Measurements from ENCODE around the gene MECR.
A peak's percentile ranks its signal among the peaks of the same experiment; 100 is the strongest.

The MECR gene

DNA sequence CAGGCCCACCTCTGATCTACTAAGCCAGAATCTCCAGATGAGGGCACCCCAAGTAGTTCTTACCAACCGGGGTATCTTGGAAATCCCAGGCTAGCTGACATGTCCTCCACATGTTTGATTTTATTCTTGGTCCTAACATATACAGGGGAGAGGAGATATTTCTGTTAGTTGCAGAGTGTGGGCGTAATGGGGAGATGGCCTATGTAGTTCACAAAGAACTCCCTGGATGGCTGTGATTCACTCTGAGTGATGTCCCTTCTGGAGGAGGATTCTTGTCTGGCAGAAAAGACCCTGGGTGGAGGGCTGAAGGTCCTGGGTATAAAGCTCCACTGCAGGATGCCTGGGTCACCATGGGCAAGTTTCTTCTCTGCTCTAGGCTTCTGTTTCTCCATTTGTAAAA is 13.1 kb downstream of the MECR start:
- peaks cover 63% of the 10 kb centered on the region for H3K36me3 Mint-ChIP-seq (ENCODE audit: low read depth)

GRCh38 chr1:29213055-29213454 is 17.7 kb downstream of the MECR start:
- no peaks in the 10 kb centered on the region for H3K9me3 Mint-ChIP-seq
- H3K27me3 Mint-ChIP-seq: no peaks in the 10 kb centered on the region
- H3K27ac Mint-ChIP-seq: no peak overlapping the region
- no peak overlapping the region for H3K4me3 Mint-ChIP-seq
- H3K4me1 Mint-ChIP-seq (ENCODE audit: low read depth): no peaks in the 10 kb centered on the region
- intact Hi-C loops (cut with micrococcal nuclease): no loop called here
- peaks cover 57% of the 10 kb centered on the region for H3K36me3 Mint-ChIP-seq (ENCODE audit: low read depth)

More for the DNA sequence above, 13.1 kb downstream of the MECR start:
- Mint-ChIP-seq H3K4me3 (no peak overlapping the region), H3K27me3 (no peaks in the 10 kb centered on the region), H3K4me1 (ENCODE audit: low read depth) (no peaks in the 10 kb centered on the region), H3K9me3 (no peaks in the 10 kb centered on the region), H3K27ac (no peak overlapping the region)
- intact Hi-C loops (cut with micrococcal nuclease): no loop called here

DNA sequence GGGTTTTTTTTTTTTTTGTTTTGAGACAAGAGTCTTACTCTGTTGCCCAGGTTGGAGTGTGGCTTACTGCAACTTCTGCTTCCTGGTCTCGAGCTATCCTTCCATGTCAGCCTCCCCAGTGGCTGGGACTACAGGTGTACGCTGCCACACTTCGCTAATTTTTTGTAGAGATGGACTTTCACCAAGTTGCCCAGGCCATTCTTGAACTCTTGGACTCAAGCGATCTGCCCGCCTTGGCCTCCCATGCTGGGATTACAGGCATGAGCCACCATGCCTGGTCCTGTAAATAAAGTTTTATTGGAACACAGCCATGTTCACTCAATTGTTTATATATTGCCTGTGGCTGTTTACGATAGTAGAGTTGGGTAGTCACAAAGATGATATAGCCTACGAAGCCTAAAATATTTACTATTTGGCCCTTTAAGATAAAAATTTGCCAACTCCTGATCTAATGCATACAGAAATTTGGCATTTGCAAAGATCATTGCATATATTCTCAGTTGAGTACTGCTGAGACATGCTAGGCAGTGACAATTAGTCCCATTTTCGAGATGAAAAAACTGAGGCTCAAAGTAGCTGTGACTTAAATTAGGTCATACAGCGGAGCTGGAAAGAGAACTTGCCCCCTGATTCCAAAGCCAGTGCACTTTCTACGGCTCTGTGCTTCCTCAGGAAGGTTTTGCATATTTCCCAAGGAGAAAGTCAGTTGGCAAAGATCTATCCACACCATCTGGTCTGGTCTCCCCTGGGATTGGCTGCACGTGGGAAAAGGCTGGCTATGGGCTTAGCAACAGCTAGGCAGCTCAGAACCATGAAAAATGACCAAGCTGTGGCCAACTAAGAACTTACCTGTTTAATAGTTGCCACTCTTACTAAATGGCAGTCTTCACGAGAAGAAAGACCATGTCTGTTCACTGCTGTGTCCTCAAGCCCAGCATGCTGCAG is 19.4 kb downstream of the MECR start:
- H3K36me3 Mint-ChIP-seq (ENCODE audit: low read depth): peaks cover 62% of the 10 kb centered on the region
- no peaks in the 10 kb centered on the region for H3K4me1 Mint-ChIP-seq (ENCODE audit: low read depth)
- H3K27ac Mint-ChIP-seq: no peak overlapping the region
- no peaks in the 10 kb centered on the region for H3K9me3 Mint-ChIP-seq
- intact Hi-C loops (cut with micrococcal nuclease): no loop called here
- no peak overlapping the region for H3K4me3 Mint-ChIP-seq
- H3K27me3 Mint-ChIP-seq: no peaks in the 10 kb centered on the region

DNA sequence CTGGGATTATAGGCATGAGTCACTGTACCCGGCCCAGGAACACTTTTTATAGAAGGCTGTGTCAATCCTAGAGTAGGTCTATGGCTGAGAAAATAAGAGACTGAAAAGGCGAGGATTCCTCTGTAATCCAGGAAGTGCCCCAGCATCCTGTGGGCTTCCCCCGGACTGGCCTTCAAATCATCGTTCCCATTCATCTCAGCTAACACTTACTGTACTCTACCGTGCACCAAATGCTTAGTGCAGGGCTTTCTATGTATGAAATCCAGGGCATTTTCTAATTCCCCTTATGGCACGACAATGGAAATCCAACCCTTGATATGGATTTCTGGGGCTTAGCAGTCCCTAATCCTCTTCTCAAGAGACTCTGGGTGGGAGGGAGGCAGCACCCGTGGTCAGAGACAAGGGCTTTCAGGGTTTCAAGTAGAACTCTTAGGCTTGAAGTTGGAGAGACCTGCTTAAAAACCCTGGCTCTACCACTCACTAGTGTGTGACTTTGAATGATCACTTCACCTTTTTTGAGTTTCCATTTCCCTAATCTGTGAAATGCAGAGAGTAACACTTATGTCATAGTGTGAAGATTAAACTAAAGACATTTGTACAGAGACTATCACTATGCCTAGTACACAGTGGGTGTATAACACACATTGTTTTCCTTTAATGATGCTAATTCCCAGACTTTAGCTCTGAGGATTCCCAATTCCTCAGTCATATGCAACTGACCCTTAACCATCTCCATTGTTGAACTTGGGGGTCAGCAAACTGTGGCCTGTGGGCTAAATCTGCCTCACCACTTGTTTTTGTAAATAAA is 20.3 kb downstream of the MECR start:
- Mint-ChIP-seq H3K27me3 (no peaks in the 10 kb centered on the region), H3K4me1 (ENCODE audit: low read depth) (no peaks in the 10 kb centered on the region), H3K27ac (no peak overlapping the region), H3K9me3 (no peaks in the 10 kb centered on the region), H3K4me3 (no peak overlapping the region), H3K36me3 (ENCODE audit: low read depth) (peaks cover 61% of the 10 kb centered on the region)
- intact Hi-C loops (cut with micrococcal nuclease): no loop called here

DNA sequence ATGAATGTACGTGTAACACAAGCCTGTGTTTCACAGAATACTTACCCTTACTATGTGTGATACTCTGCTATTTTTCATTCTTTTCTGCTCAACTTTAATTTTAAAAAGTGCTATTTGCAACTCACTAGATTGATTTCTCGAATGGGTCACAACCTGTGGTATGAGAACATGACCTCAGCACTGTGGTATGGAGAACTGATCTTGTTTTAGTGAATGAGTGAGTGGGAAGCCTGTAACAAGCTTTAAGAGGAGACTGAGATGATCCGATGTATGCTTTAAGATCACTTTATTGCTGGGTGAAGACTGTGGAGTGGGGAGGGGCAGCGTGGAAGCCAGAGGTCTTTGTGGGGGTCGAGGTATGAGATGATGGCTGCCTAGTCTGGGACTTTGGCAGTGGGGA is 21.6 kb downstream of the MECR start:
- H3K27me3 Mint-ChIP-seq: no peaks in the 10 kb centered on the region
- peak overlapping the region; percentile 0 for H3K27ac Mint-ChIP-seq

GRCh38 chr1:29208442-29208841 is 22.3 kb downstream of the MECR start:
- H3K36me3 Mint-ChIP-seq (ENCODE audit: low read depth): peaks cover 62% of the 10 kb centered on the region

More for the DNA sequence above, 21.6 kb downstream of the MECR start:
- no peak overlapping the region for H3K4me3 Mint-ChIP-seq
- peaks cover 62% of the 10 kb centered on the region for H3K36me3 Mint-ChIP-seq (ENCODE audit: low read depth)
- no peaks in the 10 kb centered on the region for H3K4me1 Mint-ChIP-seq (ENCODE audit: low read depth)
- no peaks in the 10 kb centered on the region for H3K9me3 Mint-ChIP-seq
- intact Hi-C loops (cut with micrococcal nuclease): no loop called here

GRCh38 chr1:29202584-29203340 is 28.0 kb downstream of the MECR start:
- Mint-ChIP-seq H3K9me3 (no peaks in the 10 kb centered on the region), H3K4me1 (ENCODE audit: low read depth) (peaks cover 24% of the 10 kb centered on the region), H3K27me3 (no peaks in the 10 kb centered on the region), H3K4me3 (no peak overlapping the region), H3K27ac (peak overlapping the region; percentile 90), H3K36me3 (ENCODE audit: low read depth) (peaks cover 55% of the 10 kb centered on the region)
- intact Hi-C loops (cut with micrococcal nuclease): loop anchor here (1.0 to 2.0 kb wide), 3 partner anchors 21 to 320 kb away; partner anchors contain the start of gene SRSF4

More at GRCh38 chr1:29208442-29208841, 22.3 kb downstream of the MECR start:
- H3K9me3 Mint-ChIP-seq: no peaks in the 10 kb centered on the region
- no peak overlapping the region for H3K4me3 Mint-ChIP-seq
- H3K27ac Mint-ChIP-seq: no peak overlapping the region
- intact Hi-C loops (cut with micrococcal nuclease): no loop called here
- H3K27me3 Mint-ChIP-seq: no peaks in the 10 kb centered on the region
- no peaks in the 10 kb centered on the region for H3K4me1 Mint-ChIP-seq (ENCODE audit: low read depth)

DNA sequence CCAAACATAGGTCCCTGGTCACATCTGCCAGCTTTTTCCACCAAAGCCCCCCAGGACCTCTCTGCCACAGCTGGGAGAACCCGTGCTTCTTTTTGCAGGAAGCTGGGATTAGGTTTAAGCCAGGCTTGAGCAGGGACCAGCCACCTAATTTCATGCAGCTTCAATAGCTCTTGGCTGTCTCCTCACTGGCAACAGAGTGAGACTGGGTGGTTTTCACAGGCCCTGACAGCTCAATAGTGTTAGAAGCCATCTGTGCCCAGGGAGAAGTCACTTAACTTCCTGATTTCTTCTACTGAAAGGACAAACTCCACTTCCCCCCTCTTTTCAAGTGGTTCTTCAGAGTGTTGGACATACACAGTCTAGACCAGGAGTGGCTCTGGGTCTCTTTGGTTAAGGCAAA is 28.7 kb downstream of the MECR start:
- H3K27me3 Mint-ChIP-seq: no peaks in the 10 kb centered on the region
- H3K4me1 Mint-ChIP-seq (ENCODE audit: low read depth): peaks cover 24% of the 10 kb centered on the region
- H3K4me3 Mint-ChIP-seq: no peak overlapping the region
- intact Hi-C loops (cut with micrococcal nuclease): loop anchor here (1.0 to 2.0 kb wide), 3 partner anchors 21 to 320 kb away; partner anchors contain the start of gene SRSF4
- H3K36me3 Mint-ChIP-seq (ENCODE audit: low read depth): peaks cover 61% of the 10 kb centered on the region
- H3K27ac Mint-ChIP-seq: peak overlapping the region; percentile 90
- H3K9me3 Mint-ChIP-seq: no peaks in the 10 kb centered on the region

DNA sequence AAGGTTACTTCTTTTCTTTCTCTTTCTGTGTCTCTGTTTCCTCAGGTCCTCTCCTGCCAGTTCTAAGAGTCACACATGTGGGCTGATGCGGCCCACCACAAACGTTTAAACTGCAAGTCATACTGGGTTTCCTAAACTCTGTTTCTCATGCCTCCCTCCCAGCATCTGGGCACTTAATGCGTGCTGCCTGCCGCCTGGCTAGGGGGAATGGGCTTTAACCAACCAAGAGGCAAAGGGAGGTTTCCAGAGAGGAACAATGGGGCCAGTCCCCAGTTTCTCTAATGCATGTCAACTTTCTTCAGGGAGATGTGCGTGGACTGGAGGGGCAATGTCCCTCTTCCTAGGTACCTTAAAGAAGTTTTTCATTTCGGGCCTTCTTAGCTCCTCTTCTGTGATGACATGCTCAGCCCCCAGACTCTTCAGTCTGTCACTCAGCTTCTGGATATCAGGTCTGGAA is 29.1 kb downstream of the MECR start:
- Mint-ChIP-seq H3K27me3 (no peaks in the 10 kb centered on the region), H3K36me3 (ENCODE audit: low read depth) (peaks cover 60% of the 10 kb centered on the region), H3K4me1 (ENCODE audit: low read depth) (peaks cover 24% of the 10 kb centered on the region), H3K4me3 (no peak overlapping the region), H3K27ac (peak overlapping the region; percentile 90), H3K9me3 (no peaks in the 10 kb centered on the region)
- intact Hi-C loops (cut with micrococcal nuclease): loop anchor here (1.0 to 2.0 kb wide), 3 partner anchors 20 to 319 kb away; partner anchors contain the start of gene SRSF4

DNA sequence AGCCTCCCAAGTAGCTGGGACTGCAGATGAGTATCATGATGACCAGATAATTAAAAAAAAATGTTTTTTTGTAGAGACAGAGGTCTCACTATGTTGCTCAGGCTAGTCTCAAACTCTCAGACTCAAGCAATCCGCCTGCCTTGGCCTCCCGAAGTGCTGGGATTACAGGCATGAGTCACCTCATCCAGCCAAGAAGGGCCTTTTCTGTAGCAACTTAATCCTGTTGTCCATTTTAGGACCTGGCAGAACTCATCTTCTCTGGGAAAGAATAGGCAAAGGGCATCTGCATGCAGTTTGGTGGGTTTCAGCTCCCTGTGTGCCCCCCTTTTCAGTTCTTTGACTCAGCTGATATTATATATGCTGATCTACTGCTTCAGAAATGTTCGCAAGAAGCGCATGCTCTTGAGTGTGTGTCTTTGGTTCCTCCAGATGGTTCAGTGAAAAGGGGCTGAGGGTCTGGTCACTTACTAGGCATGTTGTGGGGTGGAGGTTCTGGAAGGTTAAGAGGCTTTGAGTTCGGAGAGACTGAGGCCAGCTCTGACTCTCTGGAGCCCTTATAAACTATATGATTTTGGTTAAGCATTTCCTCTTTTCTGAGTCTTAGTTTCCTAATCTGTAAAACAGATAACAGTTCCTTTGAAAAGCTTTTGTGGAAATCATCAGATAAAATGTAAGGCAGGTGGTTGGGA is 29.7 kb downstream of the MECR start:
- Mint-ChIP-seq H3K4me1 (ENCODE audit: low read depth) (peaks cover 24% of the 10 kb centered on the region), H3K27ac (peak overlapping the region; percentile 90), H3K9me3 (no peaks in the 10 kb centered on the region), H3K36me3 (ENCODE audit: low read depth) (peaks cover 57% of the 10 kb centered on the region), H3K4me3 (no peak overlapping the region), H3K27me3 (no peaks in the 10 kb centered on the region)
- intact Hi-C loops (cut with micrococcal nuclease): no loop called here

DNA sequence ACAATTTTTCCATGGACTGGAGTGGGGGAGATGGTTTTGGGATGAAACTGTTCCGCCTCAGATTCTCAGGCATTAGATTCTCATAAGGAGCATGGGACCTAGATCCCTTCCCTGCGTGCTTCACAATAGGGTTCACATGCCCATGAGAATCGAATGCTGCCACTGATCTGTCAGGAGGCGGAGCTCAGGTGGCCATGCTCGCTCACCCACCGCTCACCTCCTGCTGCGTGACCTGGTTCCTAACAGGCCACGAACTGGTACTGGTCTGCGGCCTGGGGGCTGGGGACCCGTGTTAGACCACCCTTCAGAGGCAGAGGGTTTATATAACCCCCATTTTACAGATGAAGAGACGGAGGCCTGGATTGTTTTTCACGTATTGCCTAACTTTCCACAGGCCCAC is 32.7 kb downstream of the MECR start:
- peaks cover 24% of the 10 kb centered on the region for H3K4me1 Mint-ChIP-seq (ENCODE audit: low read depth)
- no peak overlapping the region for H3K27ac Mint-ChIP-seq

GRCh38 chr1:29197590-29197924 is 33.2 kb downstream of the MECR start:
- Mint-ChIP-seq H3K27ac (no peak overlapping the region), H3K4me3 (no peak overlapping the region), H3K9me3 (no peaks in the 10 kb centered on the region), H3K36me3 (ENCODE audit: low read depth) (peaks cover 63% of the 10 kb centered on the region), H3K27me3 (no peaks in the 10 kb centered on the region), H3K4me1 (ENCODE audit: low read depth) (peaks cover 20% of the 10 kb centered on the region)
- intact Hi-C loops (cut with micrococcal nuclease): no loop called here

More for the DNA sequence above, 32.7 kb downstream of the MECR start:
- H3K27me3 Mint-ChIP-seq: no peaks in the 10 kb centered on the region
- intact Hi-C loops (cut with micrococcal nuclease): no loop called here
- no peak overlapping the region for H3K4me3 Mint-ChIP-seq
- H3K9me3 Mint-ChIP-seq: no peaks in the 10 kb centered on the region
- peaks cover 60% of the 10 kb centered on the region for H3K36me3 Mint-ChIP-seq (ENCODE audit: low read depth)
